ENCODE data around the gene CSNK1A1L. TPM values are rescaled to one million over a fixed set of nuclear protein-coding genes. Genes with fewer than 3 reads are reported as not detected.

CSNK1A1L gene
- total RNA-seq, 4 donors from 2014 or later: not detected

GRCh38 chr13:37142877-37143276 is 37.4 kb upstream of the CSNK1A1L start:
- no peaks in the 10 kb centered on the region for H3K9me3 ChIP-seq
- no peaks in the 10 kb centered on the region for H3K27me3 ChIP-seq
- intact Hi-C loops (cut with DNase I): no loop called here
- DNase-seq (ENCODE audit: extremely low spot score): no peak
- WGBS: 95% methylated on average over 1 of the region's 1 CpG
- no peaks in the 10 kb centered on the region for H3K4me1 ChIP-seq
- TF ChIP-seq EP300 (IDR thresholded peaks at IDR 0.05): no peak
- no peak for TF ChIP-seq CTCF (IDR thresholded peaks at IDR 0.05)
- TF ChIP-seq POLR2AphosphoS5 (IDR thresholded peaks at IDR 0.05): no peak
- no peak for TF ChIP-seq POLR2A (IDR thresholded peaks at IDR 0.05; ENCODE audit: low read depth)
- no peak overlapping the region for H3K27ac ChIP-seq (replicated peaks in 1 of 4)
- no peaks in the 10 kb centered on the region for H3K36me3 ChIP-seq
- no peak overlapping the region for H3K4me3 ChIP-seq

- TF ChIP-seq CTCF (IDR thresholded peaks at IDR 0.05): no peak
- no peak for TF ChIP-seq POLR2A (IDR thresholded peaks at IDR 0.05; ENCODE audit: low read depth)
- TF ChIP-seq EP300 (IDR thresholded peaks at IDR 0.05): no peak
- TF ChIP-seq POLR2AphosphoS5 (IDR thresholded peaks at IDR 0.05): no peak
- H3K4me3 ChIP-seq: no peak overlapping the region
- H3K9me3 ChIP-seq: no peaks in the 10 kb centered on the region
- intact Hi-C loops (cut with DNase I): no loop called here
- H3K36me3 ChIP-seq: no peaks in the 10 kb centered on the region
- no peak for DNase-seq (ENCODE audit: extremely low spot score)
- WGBS: 89% methylated on average over 1 of the region's 1 CpG
- H3K27me3 ChIP-seq: no peaks in the 10 kb centered on the region
- H3K4me1 ChIP-seq: no peaks in the 10 kb centered on the region
- H3K27ac ChIP-seq (replicated peaks in 1 of 4): no peak overlapping the region
Observed at GRCh38 chr13:37141011-37141410, 35.5 kb upstream of the CSNK1A1L start.

- DNase-seq (ENCODE audit: extremely low spot score): no peak
- WGBS: 100% methylated on average over 1 of the region's 1 CpG
Observed at GRCh38 chr13:37139356-37139755, 33.9 kb upstream of the CSNK1A1L start.

GRCh38 chr13:37138926-37139325 is 33.5 kb upstream of the CSNK1A1L start:
- Histone ChIP-seq H3K36me3 (no peaks in the 10 kb centered on the region), H3K4me3 (no peak overlapping the region), H3K9me3 (no peaks in the 10 kb centered on the region), H3K4me1 (no peaks in the 10 kb centered on the region), H3K27ac (replicated peaks in 1 of 4) (no peak overlapping the region), H3K27me3 (no peaks in the 10 kb centered on the region)
- TF ChIP-seq EP300 (IDR thresholded peaks at IDR 0.05) (no peak), CTCF (IDR thresholded peaks at IDR 0.05) (no peak), POLR2A (IDR thresholded peaks at IDR 0.05; ENCODE audit: low read depth) (no peak), POLR2AphosphoS5 (IDR thresholded peaks at IDR 0.05) (no peak)
- DNase-seq (ENCODE audit: extremely low spot score): no peak
- WGBS: 85% methylated on average over 3 of the region's 3 CpGs
- intact Hi-C loops (cut with DNase I): no loop called here

More at GRCh38 chr13:37139356-37139755, 33.9 kb upstream of the CSNK1A1L start:
- no peaks in the 10 kb centered on the region for H3K4me1 ChIP-seq
- no peak overlapping the region for H3K27ac ChIP-seq (replicated peaks in 1 of 4)
- no peaks in the 10 kb centered on the region for H3K27me3 ChIP-seq
- no peaks in the 10 kb centered on the region for H3K9me3 ChIP-seq
- no peak for TF ChIP-seq POLR2AphosphoS5 (IDR thresholded peaks at IDR 0.05)
- TF ChIP-seq EP300 (IDR thresholded peaks at IDR 0.05): no peak
- TF ChIP-seq POLR2A (IDR thresholded peaks at IDR 0.05; ENCODE audit: low read depth): no peak
- no peak for TF ChIP-seq CTCF (IDR thresholded peaks at IDR 0.05)
- no peaks in the 10 kb centered on the region for H3K36me3 ChIP-seq
- intact Hi-C loops (cut with DNase I): no loop called here
- no peak overlapping the region for H3K4me3 ChIP-seq

- no peaks in the 10 kb centered on the region for H3K4me1 ChIP-seq
- DNase-seq (ENCODE audit: extremely low spot score): no peak
- intact Hi-C loops (cut with DNase I): no loop called here
Observed at GRCh38 chr13:37138169-37138568, 32.7 kb upstream of the CSNK1A1L start.

More at GRCh38 chr13:37138169-37138568, 32.7 kb upstream of the CSNK1A1L start:
- Histone ChIP-seq H3K9me3 (no peaks in the 10 kb centered on the region), H3K36me3 (no peaks in the 10 kb centered on the region), H3K4me3 (no peak overlapping the region), H3K27me3 (no peaks in the 10 kb centered on the region), H3K27ac (replicated peaks in 1 of 4) (no peak overlapping the region)
- TF ChIP-seq POLR2AphosphoS5 (IDR thresholded peaks at IDR 0.05) (no peak), EP300 (IDR thresholded peaks at IDR 0.05) (no peak), CTCF (IDR thresholded peaks at IDR 0.05) (no peak), POLR2A (IDR thresholded peaks at IDR 0.05; ENCODE audit: low read depth) (no peak)
- WGBS: 95% methylated on average over 1 of the region's 1 CpG

Measured in esophagus muscularis mucosa (tissue), 4 donors.